Coronary artery (tissue), 2 donors: ENCODE data around the gene VCX2.

Experiments used
- DNase-seq: peaks from one replicate; pipeline ENCODE4 v3.0.0-alpha.2; 2017; ENCODE audit warnings: low spot score
- H3K27ac ChIP-seq, 2 donors: fragments of 200-600 bp; sonication (generic); one replicate each; pipeline ENCODE4 v1.5.1; 2016 to 2019
- H3K4me3 ChIP-seq: fragments of 200-600 bp; sonication (generic); 2 replicates; pipeline ENCODE4 v1.5.1; 2016; ENCODE audit warnings: mild to moderate bottlenecking, moderate library complexity
- TF ChIP-seq, protein P1 (sequence below): fragments of 200-600 bp; sonication (generic); IDR thresholded peaks from one replicate; pipeline ENCODE4 v1.5.1; 2019; ENCODE audit warnings: antibody characterized with exemption

The VCX2 gene

DNA sequence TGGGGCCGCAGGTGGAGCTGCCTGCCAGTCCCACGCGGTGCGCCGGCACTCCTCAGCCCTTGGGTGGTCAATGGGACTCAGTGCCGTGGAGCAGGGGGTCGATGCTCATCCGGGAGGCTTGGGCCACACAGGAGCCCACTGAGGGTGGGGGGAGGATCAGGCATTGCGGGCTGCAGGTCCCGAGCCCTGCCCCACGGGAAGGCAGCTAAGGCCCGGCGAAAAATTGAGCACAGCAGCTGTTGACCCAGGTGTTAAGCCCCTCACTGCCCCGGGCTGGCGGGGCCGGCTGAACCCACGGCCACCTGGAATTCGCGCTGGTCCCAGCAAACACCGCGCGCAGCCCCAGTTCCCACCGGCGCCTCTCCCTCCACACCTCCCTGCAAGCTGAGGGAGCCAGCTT is 26.1 kb downstream of the VCX2 start:
- DNase-seq, result no peak
- H3K4me3 ChIP-seq, result no peak overlapping the region
- H3K27ac ChIP-seq, result no peak overlapping the region
- TF ChIP-seq, protein P1, sequence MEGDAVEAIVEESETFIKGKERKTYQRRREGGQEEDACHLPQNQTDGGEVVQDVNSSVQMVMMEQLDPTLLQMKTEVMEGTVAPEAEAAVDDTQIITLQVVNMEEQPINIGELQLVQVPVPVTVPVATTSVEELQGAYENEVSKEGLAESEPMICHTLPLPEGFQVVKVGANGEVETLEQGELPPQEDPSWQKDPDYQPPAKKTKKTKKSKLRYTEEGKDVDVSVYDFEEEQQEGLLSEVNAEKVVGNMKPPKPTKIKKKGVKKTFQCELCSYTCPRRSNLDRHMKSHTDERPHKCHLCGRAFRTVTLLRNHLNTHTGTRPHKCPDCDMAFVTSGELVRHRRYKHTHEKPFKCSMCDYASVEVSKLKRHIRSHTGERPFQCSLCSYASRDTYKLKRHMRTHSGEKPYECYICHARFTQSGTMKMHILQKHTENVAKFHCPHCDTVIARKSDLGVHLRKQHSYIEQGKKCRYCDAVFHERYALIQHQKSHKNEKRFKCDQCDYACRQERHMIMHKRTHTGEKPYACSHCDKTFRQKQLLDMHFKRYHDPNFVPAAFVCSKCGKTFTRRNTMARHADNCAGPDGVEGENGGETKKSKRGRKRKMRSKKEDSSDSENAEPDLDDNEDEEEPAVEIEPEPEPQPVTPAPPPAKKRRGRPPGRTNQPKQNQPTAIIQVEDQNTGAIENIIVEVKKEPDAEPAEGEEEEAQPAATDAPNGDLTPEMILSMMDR, result no peak

GRCh38 chrX:8141896-8142295 is 29.2 kb downstream of the VCX2 start:
- no peak for DNase-seq
- Histone ChIP-seq H3K27ac (no peak overlapping the region), H3K4me3 (no peak overlapping the region)
- TF ChIP-seq, protein P1, result no peak

- Histone ChIP-seq H3K4me3 (no peak overlapping the region), H3K27ac (no peak overlapping the region)
- DNase-seq, result no peak
- TF ChIP-seq, protein P1, result no peak
Measured at GRCh38 chrX:8140986-8141744, 29.9 kb downstream of the VCX2 start.

DNA sequence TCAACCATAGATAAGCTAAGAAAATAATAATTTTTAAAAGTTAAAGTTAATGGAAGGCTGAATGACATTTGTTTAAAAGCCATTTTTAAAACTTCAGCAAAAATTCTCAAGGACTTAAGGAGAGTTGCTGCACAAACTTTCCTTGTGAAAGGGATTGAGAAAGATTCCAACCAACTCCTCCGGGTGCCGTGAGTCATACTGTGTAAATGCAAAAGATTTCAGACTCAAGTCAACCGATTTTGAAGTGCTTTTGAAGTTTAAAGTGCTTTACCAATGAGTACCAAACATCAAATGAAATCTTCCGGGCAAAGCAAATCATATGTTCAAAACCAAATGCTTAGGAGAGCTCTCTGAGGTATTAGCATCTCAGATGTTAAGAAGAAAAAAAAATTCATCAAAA is 31.4 kb downstream of the VCX2 start:
- TF ChIP-seq, protein P1, result no peak
- Histone ChIP-seq H3K4me3 (no peak overlapping the region), H3K27ac (no peak overlapping the region)
- no peak for DNase-seq

- TF ChIP-seq, protein P1, result no peak
- Histone ChIP-seq H3K4me3 (no peak overlapping the region), H3K27ac (no peak overlapping the region)
- no peak for DNase-seq
Measured at GRCh38 chrX:8138252-8138651, 32.8 kb downstream of the VCX2 start.

- Histone ChIP-seq H3K4me3 (no peak overlapping the region), H3K27ac (no peak overlapping the region)
- TF ChIP-seq, protein P1, result no peak
- DNase-seq, result no peak
Measured at GRCh38 chrX:8126648-8127047, 44.4 kb downstream of the VCX2 start.

DNA sequence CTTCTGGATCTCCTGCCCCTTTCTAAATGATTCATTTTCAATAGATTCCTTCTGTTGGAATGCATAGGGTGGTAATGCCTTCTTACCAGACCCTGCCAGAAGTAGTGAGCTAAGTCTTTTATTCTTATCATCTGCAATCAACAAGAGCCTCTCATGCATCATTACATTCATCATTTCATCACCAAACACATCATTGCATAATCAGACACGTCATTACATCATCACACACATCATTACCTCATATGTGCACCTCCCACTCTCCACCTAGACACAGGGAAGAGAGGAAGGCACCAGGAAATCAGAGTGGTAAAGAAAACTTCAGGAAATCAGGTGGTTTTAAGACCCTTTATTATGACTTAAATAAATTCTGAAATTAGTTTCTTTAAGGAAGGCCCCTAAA is 45.0 kb downstream of the VCX2 start:
- TF ChIP-seq, protein P1, result no peak
- Histone ChIP-seq H3K27ac (no peak overlapping the region), H3K4me3 (no peak overlapping the region)
- DNase-seq, result no peak
